ENCODE results near the gene TGM5.

- TF ChIP-seq CTCF (IDR thresholded peaks at IDR 0.05 in 8 of 11, conservative IDR thresholded peaks at IDR 0.05 in 3 of 11), result no peak
- no peak for TF ChIP-seq POLR2A (IDR thresholded peaks at IDR 0.05)
Measured at GRCh38 chr15:43266386-43266785, 342 bp downstream of the TGM5 start.
